ENCODE data around the gene NOPCHAP1. TPM values are rescaled to one million over a fixed set of nuclear protein-coding genes. Genes with fewer than 3 reads are reported as not detected.

The NOPCHAP1 gene
- total and polyA plus RNA-seq, 2 of the 8 experiments (the other 6 are each of a cell fraction or from before 2014, with no cell fraction given) = 14.9 to 39.5 TPM

DNA sequence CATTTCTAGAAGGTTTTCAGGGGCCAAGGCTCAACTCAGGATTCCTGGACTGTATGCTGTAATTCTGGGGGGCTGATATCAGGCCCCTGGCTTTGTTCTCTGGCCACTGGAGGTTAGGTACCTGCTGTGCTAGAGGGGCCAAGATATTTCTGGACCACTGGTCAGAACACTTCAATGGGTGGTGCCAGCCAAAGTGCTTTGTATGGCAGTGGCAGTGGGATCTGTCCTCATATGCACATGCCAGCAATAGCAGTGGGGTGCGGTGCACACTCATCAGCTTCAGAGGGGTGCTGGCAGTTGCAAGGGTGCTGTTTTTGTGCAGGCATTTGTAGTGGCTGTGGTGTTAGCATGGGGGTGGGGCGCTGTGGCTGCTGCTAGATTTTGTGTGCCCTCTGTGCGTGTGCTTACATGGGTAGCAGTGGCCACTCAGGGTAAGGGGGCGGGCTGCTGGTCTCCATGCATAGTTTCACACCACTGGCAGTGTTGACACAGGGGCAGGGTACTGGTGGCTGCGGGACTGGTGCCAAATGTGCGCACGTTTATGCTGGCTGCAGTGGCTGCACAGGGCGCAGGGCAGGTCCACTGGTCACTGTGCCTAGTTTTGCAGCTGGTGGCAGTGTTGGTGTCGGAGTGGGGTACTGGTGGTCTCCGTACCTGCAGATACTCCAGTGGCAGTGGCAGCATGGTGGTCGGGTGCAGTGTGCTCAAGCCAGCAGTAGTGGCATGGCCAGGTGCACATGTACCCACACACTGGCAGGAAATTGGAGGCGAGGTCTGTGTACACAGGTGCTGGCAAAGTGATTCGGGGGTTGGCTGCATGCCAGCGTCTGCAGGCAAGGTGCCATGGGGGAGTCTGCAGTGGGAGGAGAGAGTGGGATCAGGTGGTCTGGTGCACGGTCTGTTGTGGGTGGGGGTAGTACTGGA lies 12.6 kb downstream of the NOPCHAP1 start:
- peak overlapping the region; percentile 3; the same call in 1 of the 2 replicates for H4K8ac ChIP-seq (ENCODE audit: extremely low read depth, insufficient read depth, low read length)
- no peak overlapping the region for H3K4ac ChIP-seq (replicated peaks; ENCODE audit: insufficient read length, low read depth, low read length)
- no peak overlapping the region for H2BK15ac ChIP-seq (ENCODE audit: low read length)
- peaks cover 0 to 8% of the 10 kb centered on the region in 2 experiments for H4K20me1 ChIP-seq (replicated peaks in 1 of 2; ENCODE audit: control insufficient read depth in 1 of 2, insufficient read depth in 2 of 2, low read length in 2 of 2)
- CTCF ChIA-PET (ENCODE audit: partially characterized antibody) = no interaction called here
- POLR2A ChIA-PET (ENCODE audit: partially characterized antibody) = no interaction called here
- no peaks in the 10 kb centered on the region for H3K27me3 ChIP-seq (replicated peaks in 1 of 4; ENCODE audit: control insufficient read depth in 3 of 4, extremely low read depth in 1 of 4, insufficient read depth in 3 of 4, low read length in 3 of 4)
- WGBS, 2 experiments (ENCODE audit: extremely low coverage in 1 of 2, insufficient coverage in 1 of 2, insufficient read length in 1 of 2, insufficient replicate concordance in 2 of 2, low coverage in 1 of 2, low lambda C conversion rate in 2 of 2, missing lambda C conversion rate in 1 of 2) = 91% methylated on average over 15 of the region's 15 CpGs; no CpG with 5 or more reads in 1 of the 2 experiments
- no peak for FAIRE-seq
- no peak for TF ChIP-seq RFX5 (IDR thresholded peaks at IDR 0.05; ENCODE audit: borderline replicate concordance, low read depth, low read length)
- no peak for TF ChIP-seq FOSL1 (IDR thresholded peaks at IDR 0.05; ENCODE audit: insufficient read depth, low read depth, low read length)
- DNase-seq (ENCODE audit: low read depth in 1 of 2, low spot score in 2 of 2) = no peak
- no peaks in the 10 kb centered on the region for H3K9me3 ChIP-seq (ENCODE audit: insufficient read depth in 2 of 2, low read depth in 1 of 2, low read length in 1 of 2)
- no peak overlapping the region for H3K9ac ChIP-seq (replicated peaks in 1 of 4; ENCODE audit: extremely low read depth in 1 of 4, low read depth in 3 of 4, low read length in 3 of 4)
- no peak overlapping the region for H2BK12ac ChIP-seq (ENCODE audit: low read depth, low read length)
- no peak overlapping the region for H3K18ac ChIP-seq (ENCODE audit: extremely low read depth, low read length)
- H2AK5ac ChIP-seq (ENCODE audit: low read depth, low read length) = no peak overlapping the region
- H4K91ac ChIP-seq (replicated peaks; ENCODE audit: insufficient read length, low read length) = no peak overlapping the region
- no peak overlapping the region for H2BK120ac ChIP-seq (replicated peaks; ENCODE audit: low read depth, low read length)
- H4K5ac ChIP-seq (ENCODE audit: insufficient read length, low read depth, low read length) = no peak overlapping the region
- no peak overlapping the region for H2AFZ ChIP-seq (ENCODE audit: low read length)
- H3K4me2 ChIP-seq (ENCODE audit: insufficient read depth in 1 of 2, low read depth in 2 of 2, low read length in 2 of 2) = no peak overlapping the region
- H3K4me3 ChIP-seq (ENCODE audit: extremely low read depth in 1 of 4, insufficient read depth in 2 of 4, low read depth in 3 of 4, low read length in 4 of 4) = no peak overlapping the region
- H3K27ac ChIP-seq (ENCODE audit: low read depth, low read length) = no peak overlapping the region
- no peak overlapping the region for H3K56ac ChIP-seq (replicated peaks; ENCODE audit: insufficient read length, low read depth, low read length)
- no peak overlapping the region for H3K14ac ChIP-seq (ENCODE audit: insufficient read length)
- H2BK5ac ChIP-seq (ENCODE audit: low read depth, low read length) = no peak overlapping the region; the same call in 1 of the 2 replicates
- H3K23ac ChIP-seq (ENCODE audit: insufficient read length) = no peak overlapping the region
- no peak overlapping the region for H2BK20ac ChIP-seq (ENCODE audit: low read length)
- no peaks in the 10 kb centered on the region for H3K4me1 ChIP-seq (replicated peaks in 1 of 4; ENCODE audit: control insufficient read depth in 3 of 4, insufficient read depth in 4 of 4, low read length in 3 of 4)
- H3K36me3 ChIP-seq (ENCODE audit: control insufficient read depth in 2 of 4, insufficient read depth in 4 of 4, low read length in 3 of 4) = peaks cover 11 to 74% (median 47%) of the 10 kb centered on the region in 4 experiments
- H3K79me2 ChIP-seq (ENCODE audit: control insufficient read depth in 1 of 2, insufficient read depth in 2 of 2, low read length in 2 of 2) = no peaks in the 10 kb centered on the region
- H3K79me1 ChIP-seq (ENCODE audit: low read depth, low read length) = peaks cover 6% of the 10 kb centered on the region; the same call in 1 of the 2 replicates
- no peaks in the 10 kb centered on the region for H3K23me2 ChIP-seq (ENCODE audit: low read depth, low read length)
